Measurements from ENCODE around the gene SDF2L1.
A peak's percentile ranks its signal among the peaks of the same experiment; 100 is the strongest.
"Not testable (repeated sequence)": the region's sequence is repeated elsewhere in the genome, so short reads cannot be mapped to it uniquely, and the experiment has no call there.

The SDF2L1 gene

GRCh38 chr22:21641789-21642583, at the start of gene SDF2L1:
SDF2L1 (plus strand) TSS chr22:21642302; CDS start chr22:21642337, 35 bp downstream.
- peak; percentile 97 to 98 for DNase-seq

GRCh38 chr22:21592422-21592821, 49.7 kb upstream of the SDF2L1 start:
- no peak for DNase-seq

GRCh38 chr22:21593406-21594232, 48.5 kb upstream of the SDF2L1 start:
- no peak for DNase-seq

GRCh38 chr22:21594865-21595452, 47.1 kb upstream of the SDF2L1 start:
- no peak for DNase-seq

GRCh38 chr22:21596356-21597135, 45.6 kb upstream of the SDF2L1 start:
- not testable (repeated sequence) for DNase-seq

- no peak for DNase-seq
These were observed 43.8 kb upstream of the SDF2L1 start for GRCh38 chr22:21598302-21598701.

GRCh38 chr22:21599053-21599893, 42.8 kb upstream of the SDF2L1 start:
- DNase-seq = no peak

GRCh38 chr22:21602579-21602978, 39.5 kb upstream of the SDF2L1 start:
- DNase-seq = no peak

- peak in 1 of 2 experiments; percentile 11 for DNase-seq
These were observed 38.1 kb upstream of the SDF2L1 start for GRCh38 chr22:21603973-21604372.

GRCh38 chr22:21605887-21606564, 36.1 kb upstream of the SDF2L1 start:
- no peak for DNase-seq

- no peak for DNase-seq
These were observed 35.3 kb upstream of the SDF2L1 start for GRCh38 chr22:21606775-21607174.

GRCh38 chr22:21609556-21610157, 32.4 kb upstream of the SDF2L1 start:
- not testable (repeated sequence) for DNase-seq

GRCh38 chr22:21611210-21611977, 30.7 kb upstream of the SDF2L1 start:
- DNase-seq = no peak

- DNase-seq = no peak
These were observed 29.2 kb upstream of the SDF2L1 start for GRCh38 chr22:21612858-21613257.

GRCh38 chr22:21613553-21614233, 28.4 kb upstream of the SDF2L1 start:
- no peak for DNase-seq

- DNase-seq = no peak
These were observed 26.4 kb upstream of the SDF2L1 start for GRCh38 chr22:21615731-21616130.

GRCh38 chr22:21617337-21617736, 24.8 kb upstream of the SDF2L1 start:
- not testable (repeated sequence) for DNase-seq

GRCh38 chr22:21621025-21621424, 21.1 kb upstream of the SDF2L1 start:
- no peak for DNase-seq
